Upper lobe of right lung (tissue), 1 donor: ENCODE data around the gene RPS6KA2. TPM values are rescaled to one million over a fixed set of nuclear protein-coding genes. Genes with fewer than 3 reads are reported as not detected.

Experiments
- ATAC-seq: fragments of 200-7000 bp; cut with Tn5 transposase; one replicate; pipeline ENCODE4 v1.9.1; 2020; ENCODE audit warnings: mild to moderate bottlenecking, moderate library complexity
- DNase-seq: peaks from one replicate; pipeline ENCODE4 v3.0.0-alpha.2; 2020
- H3K27ac ChIP-seq: fragments of 200-600 bp; one replicate; pipeline ENCODE4 v1.8.0; 2022
- H3K27me3 ChIP-seq: fragments of 200-600 bp; one replicate; pipeline ENCODE4 v1.8.0; 2022; ENCODE audit warnings: mild to moderate bottlenecking
- H3K36me3 ChIP-seq: fragments of 200-600 bp; one replicate; pipeline ENCODE4 v1.8.0; 2022
- H3K4me1 ChIP-seq: fragments of 200-600 bp; one replicate; pipeline ENCODE4 v1.8.0; 2022
- H3K4me3 ChIP-seq: fragments of 200-600 bp; one replicate; pipeline ENCODE4 v1.8.0; 2022; ENCODE audit warnings: mild to moderate bottlenecking
- H3K9me3 ChIP-seq: fragments of 200-600 bp; one replicate; pipeline ENCODE4 v1.8.0; 2022
- intact Hi-C: fragments of 100-400 bp; cut with DNase I; formaldehyde crosslinking; loops from one replicate; pipeline ENCODE4 v1.11.0; 2022
- total RNA-seq: library from RNA; stranded (reverse); fragmentation: NEBNext Ultra II Directional; extraction: Animal tissue kit (Norgen Biotek cat#: 25700); gene quantifications from one replicate; pipeline ENCODE4 v1.2.1, GENCODE V29; 2021
- TF ChIP-seq, protein P1 (sequence below): fragments of 200-600 bp; IDR thresholded peaks from one replicate; pipeline ENCODE4 v1.8.0; 2022; ENCODE audit warnings: antibody characterized with exemption
- donor health status: DM: no; HTN: yes; CAD: no; lungs with severe emphysema.

The RPS6KA2 gene
- total RNA-seq, 1 donor from 2014 or later, result 136 TPM

DNA sequence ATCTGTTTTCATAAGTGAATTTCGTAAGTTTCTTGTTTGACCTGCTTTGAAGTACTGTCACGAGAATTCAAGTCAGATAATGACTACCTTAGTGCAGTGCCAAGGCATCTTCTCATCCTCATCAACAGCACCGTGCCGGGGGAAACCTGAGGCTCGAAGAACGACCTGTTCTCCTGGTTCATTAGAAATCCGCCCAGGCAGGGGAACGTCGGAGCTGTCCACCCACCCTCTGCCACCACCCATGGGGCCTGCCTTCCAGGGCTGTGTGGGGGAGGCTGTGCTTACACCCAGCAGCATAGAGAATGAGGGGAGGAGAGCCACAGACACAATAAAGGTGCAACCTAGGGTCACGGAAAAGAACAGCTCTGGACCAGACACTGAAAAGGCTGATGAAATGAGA, 142.2 kb downstream of the RPS6KA2 start:
- no peak for ATAC-seq
- H3K36me3 ChIP-seq, result peaks cover 60% of the 10 kb centered on the region
- intact Hi-C loops, result no loop called here

DNA sequence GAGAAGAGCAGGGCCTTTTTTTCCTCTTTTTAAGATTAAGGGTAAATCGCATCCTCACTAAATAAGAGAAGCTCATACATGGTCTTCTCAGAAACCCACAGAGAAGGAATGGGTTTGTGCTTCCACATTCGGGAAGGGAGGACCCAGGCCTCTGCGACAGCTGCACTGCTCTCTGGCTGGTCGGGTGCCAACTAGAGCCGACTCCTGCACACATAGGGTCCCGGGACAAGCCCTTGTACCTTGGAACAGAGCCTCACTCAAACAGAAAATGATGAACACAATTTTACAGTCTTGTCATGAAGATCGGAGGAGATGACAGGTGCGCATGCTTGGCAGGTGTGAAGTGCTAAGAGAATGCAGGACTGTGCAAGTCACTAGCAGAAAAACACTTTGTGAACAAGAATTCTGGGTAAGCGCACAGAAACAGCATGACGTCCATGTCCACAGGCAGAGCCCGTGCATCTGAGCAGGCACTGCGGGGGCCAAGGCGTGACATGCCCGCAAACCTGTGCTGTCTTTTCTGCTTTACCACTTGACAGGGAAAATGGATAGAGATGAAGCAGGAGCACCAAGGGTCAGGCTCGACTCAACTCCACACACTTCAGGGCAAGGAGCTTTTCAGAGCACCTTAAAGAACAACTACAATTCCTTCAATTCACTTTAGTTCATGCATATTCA, 143.3 kb downstream of the RPS6KA2 start:
- DNase-seq, result peak; percentile 38
- Histone ChIP-seq H3K9me3 (no peaks in the 10 kb centered on the region), H3K4me1 (peaks cover 12% of the 10 kb centered on the region), H3K27ac (no peak overlapping the region), H3K36me3 (peaks cover 57% of the 10 kb centered on the region), H3K27me3 (no peaks in the 10 kb centered on the region), H3K4me3 (no peak overlapping the region)
- ATAC-seq, result no peak
- intact Hi-C loops, result no loop called here
- TF ChIP-seq, protein P1, sequence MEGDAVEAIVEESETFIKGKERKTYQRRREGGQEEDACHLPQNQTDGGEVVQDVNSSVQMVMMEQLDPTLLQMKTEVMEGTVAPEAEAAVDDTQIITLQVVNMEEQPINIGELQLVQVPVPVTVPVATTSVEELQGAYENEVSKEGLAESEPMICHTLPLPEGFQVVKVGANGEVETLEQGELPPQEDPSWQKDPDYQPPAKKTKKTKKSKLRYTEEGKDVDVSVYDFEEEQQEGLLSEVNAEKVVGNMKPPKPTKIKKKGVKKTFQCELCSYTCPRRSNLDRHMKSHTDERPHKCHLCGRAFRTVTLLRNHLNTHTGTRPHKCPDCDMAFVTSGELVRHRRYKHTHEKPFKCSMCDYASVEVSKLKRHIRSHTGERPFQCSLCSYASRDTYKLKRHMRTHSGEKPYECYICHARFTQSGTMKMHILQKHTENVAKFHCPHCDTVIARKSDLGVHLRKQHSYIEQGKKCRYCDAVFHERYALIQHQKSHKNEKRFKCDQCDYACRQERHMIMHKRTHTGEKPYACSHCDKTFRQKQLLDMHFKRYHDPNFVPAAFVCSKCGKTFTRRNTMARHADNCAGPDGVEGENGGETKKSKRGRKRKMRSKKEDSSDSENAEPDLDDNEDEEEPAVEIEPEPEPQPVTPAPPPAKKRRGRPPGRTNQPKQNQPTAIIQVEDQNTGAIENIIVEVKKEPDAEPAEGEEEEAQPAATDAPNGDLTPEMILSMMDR, result no peak

More for the DNA sequence above, 142.2 kb downstream of the RPS6KA2 start:
- Histone ChIP-seq H3K27ac (no peak overlapping the region), H3K4me1 (peaks cover 15% of the 10 kb centered on the region), H3K9me3 (no peaks in the 10 kb centered on the region), H3K4me3 (no peak overlapping the region), H3K27me3 (no peaks in the 10 kb centered on the region)
- TF ChIP-seq, protein P1, result no peak
- DNase-seq, result peak; percentile 38

DNA sequence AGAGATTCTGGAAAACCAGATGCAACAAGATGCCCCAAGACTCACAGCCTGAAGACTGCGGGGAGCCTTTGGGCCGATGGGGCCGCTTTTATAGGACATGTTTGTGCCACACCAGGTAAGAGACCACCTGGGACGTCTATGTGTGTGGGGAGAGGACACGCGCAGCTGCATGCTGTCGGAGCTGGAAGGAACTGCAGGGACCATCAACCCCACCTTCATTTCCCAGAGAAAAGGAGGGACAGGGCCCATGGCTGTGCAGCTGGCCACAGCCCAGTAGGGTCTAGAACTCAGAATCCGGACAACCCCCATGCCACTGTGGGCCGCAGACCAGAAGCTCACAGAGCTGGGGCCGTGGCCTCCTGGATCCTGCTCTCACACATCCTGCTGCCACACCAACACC, 144.0 kb downstream of the RPS6KA2 start:
- peaks cover 61% of the 10 kb centered on the region for H3K36me3 ChIP-seq
- no peaks in the 10 kb centered on the region for H3K9me3 ChIP-seq
- intact Hi-C loops, result no loop called here
- DNase-seq, result no peak
- ATAC-seq, result no peak
- H3K4me1 ChIP-seq, result peaks cover 7% of the 10 kb centered on the region
- no peak overlapping the region for H3K4me3 ChIP-seq
- TF ChIP-seq, protein P1, result no peak
- H3K27me3 ChIP-seq, result no peaks in the 10 kb centered on the region
- no peak overlapping the region for H3K27ac ChIP-seq

DNA sequence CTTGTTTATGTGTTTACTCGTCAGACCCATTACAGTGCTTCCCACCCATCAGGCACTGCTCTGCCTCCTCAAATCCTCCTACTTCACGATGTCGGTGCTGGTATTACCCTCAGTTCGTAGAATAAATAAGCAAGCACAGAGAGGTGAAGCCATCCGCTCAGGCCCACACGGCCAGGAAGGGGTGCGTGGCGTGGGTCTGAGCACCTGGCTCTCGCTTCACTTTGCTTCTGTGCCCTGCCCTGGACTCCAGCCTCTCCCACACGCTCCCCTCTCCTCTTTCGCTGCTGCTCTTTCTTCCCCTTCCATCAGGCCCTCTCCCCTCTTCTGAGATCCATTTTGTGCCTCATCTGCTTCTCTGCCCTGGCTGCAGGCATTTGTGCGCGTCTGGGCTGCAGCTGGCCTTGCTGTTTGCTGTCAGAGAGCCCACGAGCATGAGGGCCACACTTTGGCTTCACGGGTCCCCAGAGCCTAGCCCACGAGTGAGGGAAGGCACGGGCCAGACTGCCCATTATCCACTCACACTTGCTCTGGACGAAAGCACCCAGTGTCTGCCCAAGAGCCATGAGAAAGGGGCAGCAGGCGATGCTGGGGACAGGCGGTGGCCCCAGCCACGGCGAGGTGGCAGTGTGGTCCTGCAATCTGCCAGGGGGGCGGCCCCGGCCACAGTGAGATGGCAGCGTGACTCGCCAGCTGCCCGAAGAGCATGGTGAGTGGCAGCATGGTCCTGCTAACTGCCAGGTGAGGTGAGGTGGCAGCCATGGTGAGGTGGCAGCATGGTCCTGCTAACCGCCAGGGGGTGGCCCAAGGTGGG, 148.1 kb downstream of the RPS6KA2 start:
- Histone ChIP-seq H3K36me3 (peaks cover 48% of the 10 kb centered on the region), H3K9me3 (no peaks in the 10 kb centered on the region), H3K27me3 (no peaks in the 10 kb centered on the region), H3K4me3 (no peak overlapping the region), H3K4me1 (no peaks in the 10 kb centered on the region), H3K27ac (no peak overlapping the region)
- TF ChIP-seq, protein P1, result no peak
- ATAC-seq, result no peak
- intact Hi-C loops, result no loop called here
- DNase-seq, result no peak

- DNase-seq (no peak), ATAC-seq (no peak)
- intact Hi-C loops, result no loop called here
- H3K27ac ChIP-seq, result no peak overlapping the region
- H3K36me3 ChIP-seq, result peaks cover 40% of the 10 kb centered on the region
- TF ChIP-seq, protein P1, result no peak
- H3K27me3 ChIP-seq, result no peaks in the 10 kb centered on the region
- H3K4me3 ChIP-seq, result no peak overlapping the region
- H3K9me3 ChIP-seq, result no peaks in the 10 kb centered on the region
- H3K4me1 ChIP-seq, result no peaks in the 10 kb centered on the region
These were observed 149.2 kb downstream of the RPS6KA2 start for GRCh38 chr6:166477647-166478365.
